Stimulated activated CD4-positive, alpha-beta T cell treated with anti-CD3 and anti-CD28 coated beads, Interleukin-12 subunit alpha, Interleukin-12 subunit beta, amount 100 ng/mL, for 48 hours (primary cell): ENCODE measurements around the gene ACBD7.

ENCODE experiments used
- DNase-seq, 3 donors: peaks; one replicate each; pipeline ENCODE4 v3.0.0-alpha.2; 2020; ENCODE audit warnings: low read depth in 2 of 3, low spot score in 1 of 3

The ACBD7 gene

DNA sequence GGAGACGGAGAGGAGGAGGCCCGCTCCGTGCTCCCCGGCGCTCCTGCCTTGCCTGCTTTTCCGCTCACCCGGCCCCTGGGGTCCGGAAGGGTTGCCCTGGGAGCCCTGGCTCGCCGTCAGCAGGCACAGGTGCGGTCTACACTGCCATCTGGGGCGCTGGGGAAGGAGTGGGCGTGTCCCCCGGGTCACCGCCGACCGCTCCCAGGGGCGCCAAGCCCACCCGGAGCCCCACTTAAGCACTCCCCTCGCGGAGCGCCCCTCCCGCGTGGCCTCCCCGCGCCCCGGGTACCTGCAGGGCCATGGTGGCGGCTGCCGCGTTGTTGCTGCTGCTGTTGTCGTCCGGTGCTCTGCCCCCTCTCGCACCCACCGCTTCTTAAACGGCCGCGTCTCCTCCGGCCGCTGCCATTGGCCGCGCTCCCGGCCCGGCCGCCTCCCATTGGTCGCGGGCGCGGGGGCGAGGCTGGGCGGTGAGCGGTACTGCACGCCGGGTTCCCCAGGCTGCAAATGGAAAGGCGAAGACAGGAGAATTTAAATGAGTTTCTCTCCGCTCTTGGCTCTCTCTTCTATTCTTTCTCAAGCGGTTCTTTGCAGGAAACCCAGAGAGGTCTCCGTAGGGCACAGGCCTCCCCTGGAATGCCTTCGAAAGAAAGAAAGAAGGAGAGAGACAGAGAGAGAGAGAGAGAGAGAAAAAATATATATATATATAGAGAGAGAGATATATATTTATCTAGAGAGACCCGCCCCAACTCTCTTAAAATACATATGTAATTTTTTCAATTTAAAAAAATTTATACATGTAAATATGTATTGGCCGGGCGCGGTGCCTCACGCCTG lies at the start of gene ACBD7:
ACBD7 (minus strand) TSS at position 349 of the 834 bp plus-strand sequence; CDS start at position 301, 48 bp downstream.
- DNase-seq, result peak; percentile 63 to 80 (median 71)

DNA sequence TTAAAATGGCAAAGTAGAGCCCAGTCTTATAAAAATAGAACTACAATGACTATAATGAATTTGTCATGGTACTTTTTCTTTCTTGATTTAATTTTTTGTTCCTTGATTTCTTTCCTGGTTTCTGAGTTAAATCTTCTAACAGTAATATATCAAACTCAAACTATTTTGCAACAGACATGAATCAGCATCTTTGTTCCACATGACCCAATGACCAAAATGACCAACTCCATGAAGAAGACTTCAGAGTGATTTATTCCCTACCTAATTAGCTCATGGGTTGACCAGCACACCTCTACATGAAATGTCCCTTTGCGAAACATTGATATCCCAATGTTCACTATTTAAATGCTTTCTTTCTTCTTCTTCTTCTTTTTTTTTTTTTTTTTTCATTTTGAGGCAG lies 49.1 kb upstream of the ACBD7 start:
- no peak for DNase-seq

DNA sequence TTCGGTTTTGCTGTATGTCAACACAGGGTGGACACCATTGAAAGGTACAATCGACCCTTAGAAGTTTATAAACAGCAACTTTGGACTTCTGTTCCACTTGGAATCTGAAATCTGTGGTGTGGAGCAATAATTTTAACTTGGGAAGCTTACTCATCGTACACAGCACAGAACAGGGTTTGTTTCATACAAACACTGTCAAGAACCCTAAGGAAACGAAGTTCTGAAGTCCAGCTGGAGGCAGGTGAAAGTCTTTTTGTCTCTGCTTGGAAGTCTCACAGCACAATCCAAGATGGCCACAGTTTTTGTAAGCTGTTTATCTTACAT lies 48.4 kb upstream of the ACBD7 start:
- DNase-seq, result no peak

DNA sequence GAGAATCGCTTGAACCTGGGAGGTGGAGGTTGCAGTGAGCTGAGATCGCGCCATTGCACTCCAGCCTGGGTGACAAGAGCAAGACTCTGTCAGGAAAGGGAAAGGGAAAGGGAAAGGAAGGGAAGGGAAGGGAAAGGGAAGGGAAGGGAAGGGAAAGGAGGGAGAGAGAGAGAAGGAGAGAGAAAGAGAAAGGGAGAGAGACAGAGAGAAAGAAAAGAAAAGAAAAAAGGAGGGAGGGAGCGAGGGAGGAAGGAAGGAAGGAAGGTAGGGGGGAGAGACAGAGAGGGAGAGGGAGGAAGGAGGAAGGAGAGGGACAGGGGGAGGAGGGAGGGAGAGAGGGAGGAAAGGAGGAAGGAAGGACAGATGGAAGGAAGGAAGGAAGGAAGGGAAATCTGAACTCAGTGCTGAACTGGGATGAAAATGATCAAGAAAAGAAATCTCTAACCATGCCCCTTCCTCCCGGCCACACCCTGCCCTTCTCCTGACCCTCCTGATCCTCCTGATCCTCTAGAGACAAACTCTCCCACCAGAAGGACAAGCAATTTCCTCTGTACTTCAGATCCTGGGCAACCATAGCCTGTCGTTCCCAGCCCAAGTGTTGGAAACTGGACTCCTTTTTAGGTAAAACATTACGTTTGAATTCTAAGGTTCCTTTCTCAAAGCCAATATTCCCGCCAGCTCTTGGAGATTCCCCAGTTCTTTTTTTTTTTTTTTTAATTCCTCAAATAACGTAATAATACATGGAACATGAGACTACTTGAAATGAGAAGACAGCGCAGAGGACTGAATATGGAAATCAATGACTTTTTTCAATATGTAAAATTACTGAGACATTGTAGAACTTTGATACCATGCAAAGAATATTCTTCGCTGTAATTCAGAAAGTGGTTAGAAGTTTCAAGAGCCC lies 47.8 kb upstream of the ACBD7 start:
- no peak for DNase-seq

DNA sequence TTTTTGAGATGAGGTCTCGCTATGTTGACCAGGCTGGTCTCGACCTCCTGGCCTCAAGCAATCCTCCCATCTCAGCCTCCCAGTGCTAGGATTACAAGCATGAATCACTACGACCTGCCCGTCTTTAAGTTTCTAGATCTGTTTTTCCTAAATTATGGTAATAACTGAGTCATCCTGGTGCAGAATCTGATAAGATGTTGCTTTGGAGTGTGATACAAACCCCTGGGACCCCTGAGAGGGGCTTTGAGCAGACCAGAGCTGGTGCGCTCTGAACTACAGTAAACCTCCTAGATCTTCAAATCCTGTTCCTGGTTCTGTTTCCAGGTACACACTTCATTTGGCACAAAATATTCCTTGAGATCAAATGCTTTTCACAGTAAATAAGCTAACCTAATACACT lies 42.8 kb upstream of the ACBD7 start:
- no peak for DNase-seq

DNA sequence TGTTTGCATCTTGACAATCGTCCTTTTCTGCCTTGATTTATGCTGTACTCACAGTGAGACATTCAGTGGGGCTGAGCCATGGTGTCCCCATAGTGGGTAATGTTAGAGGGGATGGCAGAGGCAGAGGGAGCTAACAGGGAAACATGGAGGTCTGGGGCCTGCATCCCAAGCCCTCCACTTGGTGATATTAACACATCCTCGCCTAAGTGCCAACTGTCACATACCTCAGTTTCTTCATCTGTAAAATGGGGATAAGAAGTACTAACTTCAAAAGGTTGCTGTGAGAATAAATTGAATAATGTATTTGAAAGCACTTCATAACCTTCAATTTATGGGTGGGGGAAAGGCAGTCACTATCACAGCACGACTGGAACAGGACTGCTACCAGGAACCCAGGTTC lies 36.3 kb upstream of the ACBD7 start:
- DNase-seq, result no peak

DNA sequence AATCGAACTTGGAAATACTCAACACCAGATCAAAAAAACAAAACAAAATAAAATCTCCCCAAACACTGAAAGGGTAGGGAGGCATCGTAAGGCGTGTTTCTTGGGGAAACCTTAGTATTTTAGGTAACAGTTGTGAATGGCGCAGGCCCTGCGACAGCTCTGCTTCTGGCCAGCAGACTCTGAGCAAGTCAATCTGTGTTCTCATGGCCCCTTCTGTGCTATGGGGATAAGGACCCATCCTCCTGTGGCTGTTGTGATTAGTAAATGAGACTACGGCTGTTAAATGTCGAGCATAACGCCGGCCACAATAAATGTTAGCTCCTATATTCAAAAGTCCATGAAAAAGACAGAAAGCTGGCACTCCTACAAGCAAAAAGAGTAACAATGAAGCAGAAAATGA lies 35.6 kb upstream of the ACBD7 start:
- no peak for DNase-seq

DNA sequence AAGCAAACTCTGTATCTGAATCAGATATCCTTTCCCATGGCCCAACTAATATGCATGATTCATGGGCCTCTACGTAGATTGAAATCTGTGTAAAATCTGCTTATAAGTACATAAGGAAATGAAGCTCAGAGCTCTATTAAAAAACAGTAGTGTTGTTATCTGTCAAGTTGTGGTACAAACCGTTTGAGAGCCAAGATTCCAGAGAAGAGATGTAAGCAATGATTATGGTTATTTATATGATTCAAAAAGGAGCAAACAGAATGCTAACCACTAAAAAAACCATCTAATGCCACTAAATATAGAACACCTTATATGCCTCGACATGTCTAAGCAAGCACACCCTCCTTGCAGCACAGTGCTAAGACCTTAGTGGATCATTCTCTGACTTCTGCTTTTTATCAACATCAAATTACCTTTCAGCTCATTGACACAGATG lies 35.2 kb upstream of the ACBD7 start:
- no peak for DNase-seq

DNA sequence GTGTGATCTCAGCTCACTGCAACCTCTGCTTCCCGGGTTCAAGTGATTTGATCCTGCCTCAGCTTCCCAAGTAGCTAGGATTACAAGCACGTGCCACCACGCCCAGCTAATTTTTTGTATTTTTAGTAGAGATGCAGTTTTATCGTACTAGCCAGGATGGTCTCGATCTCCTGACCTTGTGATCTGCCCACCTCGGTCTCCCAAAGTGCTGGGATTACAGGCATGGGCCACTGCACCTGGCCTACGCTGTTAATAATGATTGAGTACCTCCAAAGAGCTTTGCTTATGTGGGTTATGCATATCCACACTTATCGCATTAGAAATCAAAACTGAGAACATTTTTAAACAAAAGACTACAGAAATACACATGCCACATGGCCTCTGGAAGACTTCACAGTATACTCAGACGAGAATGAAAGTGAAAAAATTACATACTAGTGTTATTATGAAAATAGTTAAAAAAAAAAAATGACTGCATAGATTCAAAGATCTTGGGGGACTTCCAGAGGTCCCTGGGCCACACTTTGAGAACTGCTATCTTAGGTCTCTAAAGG lies 34.0 kb upstream of the ACBD7 start:
- no peak for DNase-seq

DNA sequence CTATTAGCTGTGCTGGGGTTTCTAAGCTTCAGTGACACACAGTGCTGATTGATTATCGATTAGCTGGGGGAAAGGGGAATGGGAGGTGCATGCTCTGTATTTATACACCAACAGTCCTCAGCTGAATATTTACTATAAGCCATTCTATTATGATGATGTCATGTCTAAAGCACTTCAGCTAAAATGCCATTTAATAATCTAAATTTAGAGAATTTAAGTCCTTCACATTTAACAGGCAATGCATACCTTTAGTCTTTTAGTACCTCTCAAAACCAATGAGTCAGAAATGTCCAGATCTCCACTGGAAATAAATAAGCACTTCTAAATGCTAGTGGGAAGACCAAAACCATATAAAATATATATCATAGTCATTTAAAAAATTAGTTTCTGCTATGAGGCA lies 33.1 kb upstream of the ACBD7 start:
- no peak for DNase-seq

DNA sequence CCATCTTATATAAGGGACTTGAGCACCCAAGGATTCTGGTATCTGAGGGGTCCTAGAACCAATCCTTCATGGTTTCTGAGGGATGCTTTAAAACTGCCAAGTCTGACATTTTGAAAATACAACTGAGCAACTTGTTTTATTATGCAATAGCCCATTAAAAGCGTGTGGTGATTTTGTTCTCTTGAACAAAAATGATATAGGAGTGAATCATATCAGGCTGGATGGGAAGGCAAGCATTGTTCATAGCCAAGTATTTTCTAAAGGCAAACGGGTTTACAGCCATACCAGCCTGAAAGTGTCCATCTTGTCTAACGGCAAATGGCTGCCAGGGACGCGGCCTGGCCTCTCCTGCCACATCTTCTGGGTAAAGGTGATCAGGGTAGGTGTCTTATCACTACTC lies 31.9 kb upstream of the ACBD7 start:
- no peak for DNase-seq

DNA sequence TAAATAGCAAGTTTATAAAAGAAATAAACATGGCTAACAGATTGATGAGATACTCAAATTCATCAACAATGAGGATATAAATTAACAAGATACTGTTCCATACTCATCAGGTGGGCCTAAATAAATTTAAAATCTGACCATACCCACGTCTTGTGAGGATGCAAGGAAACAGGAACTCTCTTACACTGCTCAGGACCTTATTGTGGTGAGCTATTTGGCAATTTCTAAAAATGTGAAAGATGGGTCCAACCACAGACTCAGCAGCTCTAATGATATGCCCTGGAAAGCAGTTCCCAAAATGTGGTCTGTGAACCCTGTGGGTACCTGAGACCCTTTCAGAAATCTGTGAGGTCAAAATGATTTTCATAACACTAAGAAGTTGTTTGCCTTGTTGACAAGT lies 30.0 kb upstream of the ACBD7 start:
- no peak for DNase-seq

DNA sequence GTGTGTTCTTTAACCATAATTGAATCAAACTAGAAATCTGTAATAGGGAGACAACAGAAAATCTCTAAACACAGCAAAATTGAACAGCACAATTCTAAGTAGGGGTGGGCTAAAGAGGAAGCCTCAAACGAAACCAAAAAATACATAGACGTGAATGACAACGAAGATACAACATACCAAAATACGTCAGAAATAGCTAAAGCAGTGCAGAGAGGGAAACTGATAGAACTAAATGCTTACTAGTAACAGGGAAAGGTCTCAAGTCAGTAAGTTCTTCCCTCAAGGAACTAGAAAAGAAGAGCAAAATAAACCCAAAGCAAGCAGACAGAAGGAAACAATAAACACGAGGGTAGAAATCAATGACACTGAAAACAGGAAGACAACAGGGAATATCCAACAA lies 27.6 kb upstream of the ACBD7 start:
- no peak for DNase-seq

DNA sequence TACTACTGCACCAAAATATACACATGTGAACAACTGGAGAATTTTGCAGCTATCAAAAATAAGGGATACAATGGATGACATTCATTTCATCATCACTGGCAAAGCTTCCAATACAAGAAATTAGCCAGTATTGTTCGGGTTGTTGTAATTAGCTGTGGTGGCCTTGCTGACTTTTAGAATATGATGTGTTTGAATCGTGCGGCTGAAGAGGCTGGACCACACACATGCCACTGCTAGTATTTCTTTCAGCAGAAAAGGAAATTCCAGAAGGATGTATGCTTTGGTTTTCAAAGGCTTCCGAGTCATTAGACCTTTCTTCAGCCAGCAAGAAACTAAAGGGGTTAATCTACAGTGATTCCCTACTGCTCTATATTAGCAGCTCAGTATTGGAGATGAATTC lies 25.2 kb upstream of the ACBD7 start:
- DNase-seq, result no peak

DNA sequence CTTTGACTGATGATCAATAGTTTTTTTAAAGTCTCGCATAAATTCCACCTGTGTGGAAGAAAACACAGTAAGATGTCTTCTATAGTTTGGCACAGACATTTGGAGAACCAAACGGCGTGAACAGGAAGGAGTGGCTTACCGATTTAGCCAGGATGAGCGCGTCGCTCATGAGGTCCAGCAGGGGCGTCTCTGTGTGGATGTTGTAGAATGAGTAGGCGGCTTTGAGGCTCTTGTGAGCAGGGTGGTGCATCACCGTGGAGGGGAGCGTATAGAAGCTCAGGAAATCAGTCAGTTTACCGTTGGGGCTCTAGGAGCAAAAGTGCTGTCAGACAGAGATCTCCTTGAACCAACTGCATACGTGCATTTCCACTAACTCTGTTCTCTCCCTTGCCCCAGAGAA lies 24.1 kb upstream of the ACBD7 start:
- no peak for DNase-seq

DNA sequence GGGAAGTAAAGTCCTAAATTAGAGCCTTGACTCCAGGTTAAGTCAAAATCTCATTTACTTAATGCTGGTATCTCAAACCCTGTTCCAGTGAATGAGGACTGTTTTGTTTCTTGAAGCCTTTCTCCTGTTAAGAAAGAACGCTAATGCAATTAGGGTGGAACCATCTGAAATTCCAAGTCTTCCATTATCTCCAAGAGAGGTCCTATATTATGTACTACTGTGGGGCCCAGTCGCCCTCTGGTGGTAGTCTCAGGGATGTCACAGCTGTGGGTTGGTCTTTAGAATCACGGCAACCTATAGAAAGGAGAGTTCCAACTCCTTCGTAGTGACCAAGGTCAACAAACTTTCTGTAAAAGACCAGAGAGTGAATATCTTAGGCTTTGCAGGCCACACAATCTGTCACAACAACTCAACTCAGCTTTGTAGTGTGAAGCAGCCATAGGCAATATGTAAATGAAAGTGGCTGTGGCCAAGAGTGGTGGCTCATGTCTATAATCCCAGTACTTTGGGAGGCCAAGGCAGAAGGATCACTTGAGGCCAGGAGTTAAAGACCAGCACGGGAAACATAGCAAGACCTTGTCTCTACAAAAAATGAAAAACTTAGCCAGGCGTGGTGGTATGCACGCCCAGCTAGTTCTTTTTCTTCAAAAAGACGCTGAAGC lies 17.9 kb upstream of the ACBD7 start:
- peak; percentile 52 to 64 (median 57) for DNase-seq

DNA sequence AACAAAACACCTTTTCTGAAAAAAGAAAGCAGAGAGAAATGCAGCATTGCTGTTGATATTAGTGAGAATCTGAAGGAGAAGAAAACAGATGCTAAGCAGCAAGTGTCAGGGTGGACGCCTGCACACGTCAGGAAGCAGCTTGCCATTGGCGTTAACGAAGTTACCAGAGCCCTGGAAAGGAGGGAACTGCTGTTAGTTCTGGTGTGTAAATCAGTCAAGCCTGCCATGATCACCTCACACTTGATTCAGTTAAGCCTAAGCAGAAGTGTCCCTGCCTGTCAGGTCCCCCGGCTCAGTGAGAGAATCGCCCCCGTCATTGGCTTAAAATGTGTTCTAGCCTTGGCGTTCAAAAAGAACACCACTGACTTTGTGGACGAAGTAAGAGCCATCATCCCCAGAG lies 14.9 kb upstream of the ACBD7 start:
- no peak for DNase-seq

DNA sequence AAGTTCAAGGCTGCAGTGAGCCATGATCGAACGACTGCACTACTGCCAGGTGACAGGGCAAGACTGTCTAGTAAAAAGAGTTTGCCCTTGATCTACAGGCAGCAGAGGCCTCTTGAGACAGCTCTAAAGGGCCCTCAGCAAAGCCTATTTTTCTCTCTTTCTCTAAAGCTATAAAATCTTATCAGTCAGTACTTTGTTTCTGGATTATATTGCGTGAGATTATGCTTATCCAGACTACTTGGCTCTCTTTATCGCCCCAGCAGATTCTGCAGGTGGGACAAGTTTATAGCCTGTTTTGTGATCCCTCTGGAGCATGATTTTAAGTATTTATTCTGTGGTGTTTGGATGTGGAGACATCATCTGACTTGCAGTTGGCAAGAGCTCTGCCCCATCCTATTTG lies 11.3 kb upstream of the ACBD7 start:
- DNase-seq, result no peak

DNA sequence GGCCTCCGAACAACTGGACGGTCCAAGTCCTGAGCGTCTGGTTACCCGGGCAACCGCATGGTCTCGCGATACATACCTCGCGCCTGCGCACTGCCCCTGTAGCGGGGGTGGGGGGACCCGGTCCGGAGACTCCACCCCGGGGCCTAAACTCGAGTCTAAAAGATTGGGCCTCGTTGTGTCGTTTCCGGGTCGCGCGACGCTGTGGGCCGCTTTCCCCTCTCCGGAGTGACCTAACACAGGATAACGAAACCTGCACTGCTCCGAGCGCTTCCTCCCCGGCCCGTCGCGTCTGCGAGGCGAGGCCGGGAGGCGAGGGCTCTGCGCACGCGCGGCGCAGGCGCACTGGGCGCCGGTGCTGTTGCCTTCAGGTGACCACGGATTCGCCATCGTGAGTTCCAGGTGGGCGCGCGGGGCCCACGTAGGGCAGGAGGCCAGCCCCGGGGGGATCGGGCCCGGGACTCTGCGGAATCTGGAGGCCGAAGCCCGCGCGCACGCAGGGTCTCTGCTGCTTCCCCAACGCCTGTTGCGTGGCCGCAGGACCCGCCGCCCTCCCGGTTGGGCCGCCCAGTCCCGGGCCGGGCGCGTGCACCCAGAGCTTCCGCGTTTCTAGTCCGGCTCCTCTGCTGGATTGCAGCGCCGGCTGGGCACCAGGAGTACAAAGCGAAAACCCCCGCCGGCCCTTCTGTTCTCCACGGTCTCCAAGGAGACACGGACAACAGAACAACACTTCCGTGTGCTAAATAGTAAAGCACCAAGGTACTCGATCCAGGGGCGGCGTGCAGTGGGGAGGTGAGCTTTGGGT lies 8.6 kb upstream of the ACBD7 start, which contains the start of gene RPP38:
RPP38 (plus strand) TSS at position 345 of the 802 bp plus-strand sequence. CDS start 5,960 bp downstream, outside the sequence.
- peak; percentile 90 to 95 (median 93) for DNase-seq

DNA sequence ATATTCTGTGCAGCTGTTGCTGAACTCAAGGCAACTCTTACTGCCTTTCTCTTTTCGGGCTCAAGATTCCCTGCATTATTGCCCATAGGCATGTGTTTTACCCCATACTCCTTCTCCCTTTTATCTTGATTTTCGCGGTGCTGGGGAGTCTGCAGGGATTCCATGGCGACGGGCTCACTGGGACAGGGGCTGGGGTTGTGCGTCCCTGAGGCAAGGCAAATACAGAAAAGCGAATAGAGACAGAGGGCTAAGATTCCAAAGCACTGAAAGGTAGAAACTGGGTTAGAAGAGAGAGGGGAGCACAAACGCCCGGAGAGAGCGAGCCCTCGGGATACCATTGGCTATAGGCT lies 8.1 kb upstream of the ACBD7 start:
- no peak for DNase-seq
